Stomach smooth muscle (tissue), 2 donors: ENCODE measurements around the gene MEGF6.

ENCODE experiments used
- H3K27ac ChIP-seq: one replicate; pipeline ENCODE4 v1.7.0; 2013; ENCODE audit warnings: mild to moderate bottlenecking, low read length, inconsistent platforms
- H3K27me3 ChIP-seq, 2 donors: one replicate each; pipeline ENCODE4 v1.7.0; 2013; ENCODE audit warnings: low read length in 2 of 2; ENCODE audit not compliant: insufficient read depth in 2 of 2, control insufficient read depth in 1 of 2
- H3K36me3 ChIP-seq, 2 donors: one replicate each; pipeline ENCODE4 v1.7.0; 2013; ENCODE audit warnings: low read length in 2 of 2; ENCODE audit not compliant: control insufficient read depth in 2 of 2, insufficient read depth in 2 of 2
- H3K4me1 ChIP-seq: one replicate; pipeline ENCODE4 v1.7.0; 2013; ENCODE audit warnings: low read length; ENCODE audit not compliant: control insufficient read depth, insufficient read depth
- H3K4me3 ChIP-seq, 2 donors: one replicate each; pipeline ENCODE4 v1.7.0; 2013; ENCODE audit warnings: low read length in 2 of 2
- H3K9ac ChIP-seq, 2 donors: one replicate each; pipeline ENCODE4 v1.7.0; 2013; ENCODE audit warnings: low read length in 2 of 2, mild to moderate bottlenecking in 1 of 2
- H3K9me3 ChIP-seq, 2 donors: one replicate each; pipeline ENCODE4 v1.7.0; 2013; ENCODE audit warnings: low read length in 2 of 2; ENCODE audit not compliant: control insufficient read depth in 2 of 2
- donor health status: healthy.
- donor health status: Pancreatic carcinoma.

Gene MEGF6

GRCh38 chr1:3598051-3598491 lies 13.2 kb downstream of the MEGF6 start:
- Histone ChIP-seq H3K27ac (no peak overlapping the region), H3K27me3 (no peaks in the 10 kb centered on the region), H3K9me3 (no peaks in the 10 kb centered on the region), H3K4me1 (peaks cover 9% of the 10 kb centered on the region), H3K36me3 (no peaks in the 10 kb centered on the region), H3K4me3 (peak overlapping the region in 1 of 2 donors; percentile 47), H3K9ac (no peak overlapping the region)

DNA sequence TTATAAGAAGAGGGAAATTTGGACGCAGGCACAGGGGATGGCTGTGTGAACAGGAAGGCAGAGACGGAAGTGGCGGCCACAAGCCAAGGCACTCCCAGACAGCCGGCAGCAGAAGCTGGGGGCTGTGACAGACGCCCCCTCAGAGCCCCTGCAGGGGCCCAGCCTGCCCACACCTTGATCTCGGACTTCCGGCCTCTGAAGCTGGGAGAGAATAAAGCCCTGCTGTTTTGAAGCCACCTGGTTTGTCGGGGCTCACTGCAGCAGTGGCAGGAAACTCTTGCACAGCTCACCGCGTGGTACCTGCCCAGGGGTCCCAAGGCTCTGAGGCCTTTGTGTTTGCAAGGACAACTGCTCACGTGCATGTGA lies 13.7 kb downstream of the MEGF6 start:
- Histone ChIP-seq H3K27me3 (no peaks in the 10 kb centered on the region), H3K9me3 (no peaks in the 10 kb centered on the region), H3K9ac (no peak overlapping the region), H3K27ac (no peak overlapping the region), H3K36me3 (no peaks in the 10 kb centered on the region), H3K4me3 (no peak overlapping the region), H3K4me1 (peaks cover 9% of the 10 kb centered on the region)

- no peak overlapping the region for H3K4me3 ChIP-seq
- no peaks in the 10 kb centered on the region for H3K36me3 ChIP-seq
- no peak overlapping the region for H3K9ac ChIP-seq
- H3K9me3 ChIP-seq: no peaks in the 10 kb centered on the region
- no peak overlapping the region for H3K27ac ChIP-seq
- H3K4me1 ChIP-seq: peaks cover 9% of the 10 kb centered on the region
- H3K27me3 ChIP-seq: no peaks in the 10 kb centered on the region
Measured at GRCh38 chr1:3596663-3597598, 14.4 kb downstream of the MEGF6 start.

DNA sequence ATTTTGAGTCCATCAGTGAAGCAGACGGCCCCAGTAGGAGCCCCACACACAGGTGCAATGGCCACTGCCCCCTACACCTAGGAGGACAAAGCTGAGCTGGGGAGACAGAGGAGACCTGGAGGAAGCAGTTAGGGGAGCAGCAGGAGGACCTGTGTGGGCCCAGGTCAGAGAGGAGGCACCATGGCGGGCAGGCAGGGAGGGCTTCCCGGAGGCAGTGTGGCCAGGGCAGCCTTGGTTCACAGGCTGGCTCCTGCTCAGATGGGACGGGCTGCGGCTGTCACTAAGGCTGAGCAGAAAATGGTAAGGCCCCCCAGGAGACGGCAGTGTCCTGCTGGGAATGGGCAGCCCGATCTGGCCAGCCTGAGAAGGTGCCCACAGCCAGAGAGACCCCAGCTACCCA lies 15.4 kb downstream of the MEGF6 start:
- Histone ChIP-seq H3K27me3 (no peaks in the 10 kb centered on the region), H3K27ac (no peak overlapping the region), H3K4me3 (no peak overlapping the region), H3K9ac (no peak overlapping the region), H3K4me1 (peaks cover 9% of the 10 kb centered on the region), H3K9me3 (no peaks in the 10 kb centered on the region), H3K36me3 (no peaks in the 10 kb centered on the region)

GRCh38 chr1:3594706-3595377 lies 16.5 kb downstream of the MEGF6 start:
- no peaks in the 10 kb centered on the region for H3K36me3 ChIP-seq
- no peak overlapping the region for H3K4me3 ChIP-seq
- no peak overlapping the region for H3K9ac ChIP-seq
- H3K4me1 ChIP-seq: peaks cover 9% of the 10 kb centered on the region
- no peaks in the 10 kb centered on the region for H3K9me3 ChIP-seq
- H3K27me3 ChIP-seq: no peaks in the 10 kb centered on the region
- no peak overlapping the region for H3K27ac ChIP-seq

GRCh38 chr1:3593745-3594144 lies 17.6 kb downstream of the MEGF6 start:
- H3K9ac ChIP-seq: no peak overlapping the region
- peaks cover 8% of the 10 kb centered on the region for H3K4me1 ChIP-seq
- no peak overlapping the region for H3K27ac ChIP-seq
- H3K27me3 ChIP-seq: no peaks in the 10 kb centered on the region
- H3K9me3 ChIP-seq: no peaks in the 10 kb centered on the region
- no peaks in the 10 kb centered on the region for H3K36me3 ChIP-seq
- H3K4me3 ChIP-seq: no peak overlapping the region

- H3K27ac ChIP-seq: no peak overlapping the region
- H3K4me3 ChIP-seq: no peak overlapping the region
- H3K4me1 ChIP-seq: peaks cover 4% of the 10 kb centered on the region
- H3K36me3 ChIP-seq: no peaks in the 10 kb centered on the region
- no peak overlapping the region for H3K9ac ChIP-seq
- no peaks in the 10 kb centered on the region for H3K9me3 ChIP-seq
- no peaks in the 10 kb centered on the region for H3K27me3 ChIP-seq
Measured at GRCh38 chr1:3593334-3593733, 18.0 kb downstream of the MEGF6 start.

DNA sequence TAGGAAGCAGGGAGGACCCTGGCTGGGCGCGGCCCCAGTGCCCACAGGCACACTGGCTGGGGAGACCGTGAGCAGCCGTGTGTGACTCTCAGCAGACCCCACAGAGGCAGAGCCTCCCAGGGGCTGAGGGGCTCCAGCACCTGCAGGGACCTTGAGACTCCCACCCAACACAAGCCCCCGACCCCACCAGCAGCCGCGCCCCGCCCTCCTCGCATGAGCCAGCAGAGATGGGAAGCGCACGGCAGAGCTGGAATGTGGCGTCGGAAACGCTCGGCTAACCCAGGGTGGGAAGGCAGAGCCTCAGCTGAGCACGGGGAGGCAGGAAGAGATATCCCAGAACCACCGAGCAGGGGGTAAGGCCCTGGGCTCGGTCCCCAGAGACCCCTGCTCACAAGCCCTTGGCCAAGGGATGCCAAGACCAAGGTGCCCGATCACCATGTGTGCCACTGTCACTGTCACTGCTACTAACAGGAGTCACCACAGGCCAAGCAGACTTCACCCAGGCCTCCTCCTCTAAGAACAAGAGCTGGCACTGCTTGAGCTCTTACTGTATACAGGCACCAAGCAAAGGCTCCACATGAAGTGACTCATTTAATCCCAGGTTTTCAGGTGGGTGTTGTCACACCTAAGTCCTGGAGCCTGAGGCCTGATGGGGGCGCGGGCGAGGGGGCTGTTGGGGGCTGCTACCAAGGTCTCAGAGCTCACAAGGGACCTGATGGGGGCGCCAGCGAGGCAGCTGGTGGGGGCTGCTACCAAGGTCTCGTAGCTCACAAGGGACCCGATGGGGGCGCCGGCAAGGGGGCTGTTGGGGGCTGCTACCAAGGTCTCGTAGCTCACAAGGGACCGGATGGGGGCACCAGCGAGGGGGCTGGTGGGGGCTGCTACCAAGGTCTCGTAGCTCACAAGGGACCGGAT lies 20.1 kb downstream of the MEGF6 start:
- Histone ChIP-seq H3K9ac (no peak overlapping the region), H3K36me3 (no peaks in the 10 kb centered on the region), H3K4me1 (no peaks in the 10 kb centered on the region), H3K27ac (no peak overlapping the region), H3K9me3 (no peaks in the 10 kb centered on the region), H3K4me3 (no peak overlapping the region), H3K27me3 (no peaks in the 10 kb centered on the region)

DNA sequence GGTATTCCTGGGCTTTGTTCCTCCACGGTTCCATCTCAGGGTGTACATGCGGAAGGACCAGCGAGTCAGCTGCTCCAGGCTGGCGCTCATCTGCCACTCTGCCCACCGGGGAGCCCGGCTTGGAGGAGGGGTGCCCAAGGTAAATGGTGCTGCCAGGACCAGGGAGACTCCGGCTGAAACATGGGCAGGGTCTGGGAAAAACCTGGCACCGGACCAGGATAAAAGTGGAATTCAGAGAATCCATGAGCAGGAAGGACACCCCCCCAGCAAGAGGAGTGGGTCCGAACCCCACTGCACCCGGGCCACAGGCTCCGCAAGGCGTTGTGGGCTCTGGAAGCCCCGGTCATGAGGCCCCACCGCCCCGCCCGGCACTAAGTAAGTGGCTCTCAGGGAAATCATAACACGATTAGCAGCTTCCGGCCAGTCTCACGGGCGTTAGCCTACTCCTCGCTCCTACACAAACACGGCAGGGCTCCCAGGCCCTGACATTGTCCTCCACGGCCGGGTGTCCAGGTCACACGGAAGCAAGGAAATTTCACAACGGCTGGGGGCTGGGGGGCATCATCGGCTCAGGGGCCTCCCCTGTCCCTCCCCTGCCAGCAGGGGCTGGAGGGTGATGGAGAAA lies 21.1 kb downstream of the MEGF6 start:
- H3K27me3 ChIP-seq: peaks cover 0 to 3% of the 10 kb centered on the region in 2 donors
- no peaks in the 10 kb centered on the region for H3K4me1 ChIP-seq
- H3K9ac ChIP-seq: no peak overlapping the region
- H3K9me3 ChIP-seq: no peaks in the 10 kb centered on the region
- no peaks in the 10 kb centered on the region for H3K36me3 ChIP-seq
- H3K27ac ChIP-seq: no peak overlapping the region
- H3K4me3 ChIP-seq: no peak overlapping the region

GRCh38 chr1:3588395-3588794 lies 22.9 kb downstream of the MEGF6 start:
- Histone ChIP-seq H3K4me1 (no peaks in the 10 kb centered on the region), H3K27me3 (peaks cover 0 to 5% of the 10 kb centered on the region in 2 donors), H3K27ac (no peak overlapping the region), H3K9me3 (no peaks in the 10 kb centered on the region), H3K4me3 (no peak overlapping the region), H3K36me3 (no peaks in the 10 kb centered on the region), H3K9ac (no peak overlapping the region)
